Dendritic cell treated with granulocyte-macrophage colony-stimulating factor and Interleukin-4, amounts not matched to agents 40 ng/mL and 50 ng/mL, for 4 days (primary cell): ENCODE data around the gene EYS.

Source experiments
- H3K27ac Mint-ChIP-seq: one replicate; pipeline ENCODE4 v1.8.0; 2022; ENCODE audit warnings: mild to moderate bottlenecking, mixed read lengths
- H3K27me3 Mint-ChIP-seq: one replicate; pipeline ENCODE4 v1.8.0; 2022; ENCODE audit warnings: mild to moderate bottlenecking, mixed read lengths
- H3K36me3 Mint-ChIP-seq: one replicate; pipeline ENCODE4 v1.8.0; 2022; ENCODE audit warnings: low read depth, mixed read lengths
- H3K4me1 Mint-ChIP-seq: one replicate; pipeline ENCODE4 v1.8.0; 2022; ENCODE audit warnings: low read depth, mixed read lengths
- H3K4me3 Mint-ChIP-seq: one replicate; pipeline ENCODE4 v1.8.0; 2022; ENCODE audit warnings: mild to moderate bottlenecking, moderate library complexity, mixed read lengths
- H3K9me3 Mint-ChIP-seq: one replicate; pipeline ENCODE4 v1.8.0; 2022; ENCODE audit warnings: mixed read lengths
- intact Hi-C: fragments of 100-400 bp; cut with micrococcal nuclease; formaldehyde crosslinking; loops from one replicate; pipeline ENCODE4 v1.15.0; 2022

The EYS gene

DNA sequence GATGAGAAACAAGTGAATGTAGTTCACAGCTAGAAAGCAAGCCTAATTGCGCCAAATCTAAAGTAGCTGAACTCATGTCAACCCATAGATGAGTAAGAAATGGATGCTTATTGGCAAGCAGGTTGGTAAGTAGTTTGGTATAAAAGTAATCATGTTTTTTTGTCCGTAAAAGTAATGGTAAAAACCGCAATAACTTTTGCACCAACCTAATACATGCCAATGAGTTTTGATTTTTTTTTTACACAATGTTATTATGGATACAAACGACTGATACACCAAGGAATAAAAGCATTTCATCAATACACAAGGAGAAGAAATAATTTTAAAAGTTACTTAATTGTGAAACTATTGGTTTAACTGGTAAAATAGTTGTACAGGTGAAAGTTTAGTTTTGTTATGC is 977.5 kb downstream of the EYS start:
- Mint-ChIP-seq H3K27ac (no peak overlapping the region), H3K27me3 (no peaks in the 10 kb centered on the region), H3K36me3 (no peaks in the 10 kb centered on the region), H3K4me3 (no peak overlapping the region), H3K4me1 (no peaks in the 10 kb centered on the region), H3K9me3 (peaks cover 12% of the 10 kb centered on the region)
- intact Hi-C loops: no loop called here

DNA sequence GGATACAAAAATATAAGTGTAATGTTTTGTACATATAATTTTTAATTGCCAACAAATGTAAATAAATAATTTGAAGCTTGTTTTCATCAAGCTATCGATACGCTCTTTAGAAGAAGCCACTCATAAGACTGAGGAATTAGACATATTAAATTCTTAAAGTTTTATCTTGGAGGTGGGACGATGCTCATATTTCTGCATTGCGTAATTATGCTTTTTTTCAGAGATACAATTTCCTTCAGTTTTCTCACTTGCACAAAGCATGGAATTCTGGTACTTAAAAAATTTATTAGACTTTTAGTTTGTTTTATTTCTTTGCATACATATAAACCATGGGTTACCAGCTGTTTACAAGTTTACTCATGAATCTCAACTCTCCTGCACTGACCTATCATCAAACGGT is 980.0 kb downstream of the EYS start:
- H3K4me3 Mint-ChIP-seq: no peak overlapping the region
- peaks cover 12% of the 10 kb centered on the region for H3K9me3 Mint-ChIP-seq
- no peaks in the 10 kb centered on the region for H3K36me3 Mint-ChIP-seq

GRCh38 chr6:64724091-64724490 is 982.9 kb downstream of the EYS start:
- Mint-ChIP-seq H3K4me1 (no peaks in the 10 kb centered on the region), H3K9me3 (peaks cover 9% of the 10 kb centered on the region), H3K36me3 (no peaks in the 10 kb centered on the region), H3K4me3 (no peak overlapping the region), H3K27ac (no peak overlapping the region), H3K27me3 (no peaks in the 10 kb centered on the region)
- intact Hi-C loops: no loop called here

More for the DNA sequence above, 980.0 kb downstream of the EYS start:
- Mint-ChIP-seq H3K27me3 (no peaks in the 10 kb centered on the region), H3K4me1 (no peaks in the 10 kb centered on the region), H3K27ac (no peak overlapping the region)
- intact Hi-C loops: no loop called here

DNA sequence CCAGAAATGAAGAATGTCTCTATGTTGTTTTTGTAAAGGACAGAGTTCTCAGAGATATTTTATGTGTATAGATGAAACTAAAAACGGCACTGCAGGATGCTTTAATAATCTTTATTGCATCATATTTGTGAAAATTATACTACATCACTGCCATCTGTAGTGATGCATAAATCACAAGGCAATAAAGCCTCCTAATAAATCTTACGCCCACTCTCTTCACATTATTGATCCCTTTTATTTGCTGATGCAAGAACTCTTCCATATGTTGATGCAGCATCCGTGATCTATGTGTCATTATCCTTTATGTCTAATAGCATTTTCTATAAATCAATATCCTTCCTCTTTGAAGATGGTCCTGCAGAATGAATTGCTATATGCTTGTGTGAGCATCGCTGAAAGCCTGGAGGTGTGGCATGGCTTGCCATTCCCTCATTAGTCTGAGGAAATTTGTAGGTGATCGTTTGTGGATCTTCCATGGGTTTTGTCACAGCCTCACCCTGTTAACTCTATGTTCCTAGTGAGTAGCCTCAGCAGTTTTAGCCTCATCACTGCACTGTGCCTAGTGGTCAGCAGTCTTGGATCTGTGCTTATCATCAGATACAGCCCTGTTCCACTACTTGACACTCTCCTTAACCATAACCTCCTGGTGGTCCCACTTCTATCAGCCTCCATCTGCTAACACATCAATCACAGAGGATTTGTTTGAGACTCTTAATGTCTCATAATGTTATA is 983.5 kb downstream of the EYS start:
- Mint-ChIP-seq H3K9me3 (peaks cover 3% of the 10 kb centered on the region), H3K4me3 (no peak overlapping the region), H3K4me1 (no peaks in the 10 kb centered on the region), H3K27ac (no peak overlapping the region), H3K36me3 (no peaks in the 10 kb centered on the region), H3K27me3 (no peaks in the 10 kb centered on the region)
- intact Hi-C loops: no loop called here

DNA sequence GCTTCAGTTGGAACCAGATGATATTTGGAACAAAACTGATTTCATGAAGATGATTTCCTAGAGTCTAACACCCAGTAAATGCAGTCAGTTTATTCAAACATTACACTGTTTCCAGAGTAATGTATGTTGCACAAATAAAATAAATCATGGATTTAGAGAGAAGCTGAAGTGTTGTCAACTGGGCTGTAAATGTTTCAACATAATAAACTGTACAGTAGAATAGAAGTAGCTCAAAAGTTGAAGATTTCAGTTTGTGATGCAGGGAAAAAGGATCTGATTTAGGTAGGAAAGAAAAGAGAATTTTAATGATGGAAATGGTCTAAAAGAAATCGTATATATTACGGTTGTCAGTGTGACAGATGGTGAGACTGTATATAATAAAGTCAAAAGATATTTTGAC is 985.2 kb downstream of the EYS start:
- H3K36me3 Mint-ChIP-seq: no peaks in the 10 kb centered on the region
- H3K4me1 Mint-ChIP-seq: no peaks in the 10 kb centered on the region
- H3K9me3 Mint-ChIP-seq: no peaks in the 10 kb centered on the region
- H3K4me3 Mint-ChIP-seq: no peak overlapping the region
- H3K27me3 Mint-ChIP-seq: no peaks in the 10 kb centered on the region
- intact Hi-C loops: no loop called here
- no peak overlapping the region for H3K27ac Mint-ChIP-seq

DNA sequence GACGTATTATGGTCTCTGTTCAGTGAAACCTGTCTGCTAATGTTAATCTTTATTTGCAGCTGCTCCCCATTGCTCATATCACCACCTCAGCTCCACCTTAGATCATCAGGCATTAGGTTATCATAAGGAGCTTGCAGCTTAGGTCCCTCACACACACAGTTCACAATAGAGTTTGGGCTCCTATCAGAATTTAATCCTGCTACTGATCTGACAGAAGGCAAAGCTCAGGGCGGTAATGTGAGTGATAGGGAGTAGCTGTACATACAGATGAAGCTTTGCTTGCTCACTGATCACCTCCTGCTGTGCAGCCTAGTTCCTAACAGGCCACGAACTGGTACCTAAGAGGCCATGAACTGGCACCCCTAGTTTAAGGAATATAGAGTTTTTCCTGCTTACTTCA is 989.7 kb downstream of the EYS start:
- no peaks in the 10 kb centered on the region for H3K9me3 Mint-ChIP-seq
- intact Hi-C loops: no loop called here
- H3K27me3 Mint-ChIP-seq: no peaks in the 10 kb centered on the region
- no peaks in the 10 kb centered on the region for H3K4me1 Mint-ChIP-seq
- H3K27ac Mint-ChIP-seq: no peak overlapping the region
- no peak overlapping the region for H3K4me3 Mint-ChIP-seq
- no peaks in the 10 kb centered on the region for H3K36me3 Mint-ChIP-seq

DNA sequence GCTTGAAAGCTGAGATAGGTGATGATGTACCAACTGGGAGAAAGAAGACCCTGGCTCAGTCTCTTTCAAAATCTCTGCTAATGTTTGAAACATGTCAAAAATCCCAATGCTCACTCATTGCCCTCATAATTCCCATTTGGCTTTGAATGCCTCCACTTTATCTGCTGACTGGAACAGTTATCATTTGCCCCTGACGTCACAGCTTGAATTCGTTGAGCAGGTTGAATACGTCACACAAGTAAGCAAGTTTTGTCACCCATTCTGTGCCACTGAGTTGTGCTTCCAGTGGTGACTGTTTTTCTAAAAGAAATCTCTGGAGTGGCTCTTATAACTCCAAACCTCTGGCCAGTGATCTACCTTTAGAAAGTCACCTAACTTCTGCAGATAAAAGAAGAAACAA is 991.4 kb downstream of the EYS start:
- Mint-ChIP-seq H3K27me3 (no peaks in the 10 kb centered on the region), H3K4me3 (no peak overlapping the region), H3K27ac (no peak overlapping the region), H3K9me3 (no peaks in the 10 kb centered on the region), H3K4me1 (no peaks in the 10 kb centered on the region), H3K36me3 (no peaks in the 10 kb centered on the region)
- intact Hi-C loops: no loop called here

GRCh38 chr6:64714073-64714472 is 993.0 kb downstream of the EYS start:
- no peaks in the 10 kb centered on the region for H3K27me3 Mint-ChIP-seq
- no peak overlapping the region for H3K27ac Mint-ChIP-seq
- no peaks in the 10 kb centered on the region for H3K36me3 Mint-ChIP-seq
- H3K4me1 Mint-ChIP-seq: no peaks in the 10 kb centered on the region
- intact Hi-C loops: no loop called here
- H3K9me3 Mint-ChIP-seq: no peaks in the 10 kb centered on the region
- no peak overlapping the region for H3K4me3 Mint-ChIP-seq

DNA sequence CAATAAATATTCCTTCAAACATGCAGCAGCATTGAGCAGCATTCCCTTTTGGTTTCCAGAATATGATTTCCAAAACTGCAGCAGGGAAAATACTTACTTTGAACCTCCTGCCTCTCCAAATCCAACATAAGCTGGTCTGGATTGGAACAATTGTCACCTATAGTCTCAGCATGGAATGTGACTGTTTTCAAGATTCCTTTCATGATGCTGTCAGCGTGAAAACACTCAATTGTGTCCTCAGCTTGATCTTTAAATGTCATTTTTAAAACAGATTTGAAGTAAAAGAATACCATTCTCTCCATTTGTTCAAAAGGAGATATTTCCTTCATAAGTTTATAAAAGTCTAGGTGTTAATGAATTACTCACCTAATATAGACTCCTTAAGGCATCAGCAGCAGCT is 993.9 kb downstream of the EYS start:
- Mint-ChIP-seq H3K27me3 (no peaks in the 10 kb centered on the region), H3K27ac (no peak overlapping the region), H3K9me3 (no peaks in the 10 kb centered on the region), H3K36me3 (no peaks in the 10 kb centered on the region), H3K4me3 (no peak overlapping the region), H3K4me1 (no peaks in the 10 kb centered on the region)
- intact Hi-C loops: loop anchor here (1.0 kb wide), 1 partner anchor 42 kb away; no protein-coding TSS in a partner anchor

DNA sequence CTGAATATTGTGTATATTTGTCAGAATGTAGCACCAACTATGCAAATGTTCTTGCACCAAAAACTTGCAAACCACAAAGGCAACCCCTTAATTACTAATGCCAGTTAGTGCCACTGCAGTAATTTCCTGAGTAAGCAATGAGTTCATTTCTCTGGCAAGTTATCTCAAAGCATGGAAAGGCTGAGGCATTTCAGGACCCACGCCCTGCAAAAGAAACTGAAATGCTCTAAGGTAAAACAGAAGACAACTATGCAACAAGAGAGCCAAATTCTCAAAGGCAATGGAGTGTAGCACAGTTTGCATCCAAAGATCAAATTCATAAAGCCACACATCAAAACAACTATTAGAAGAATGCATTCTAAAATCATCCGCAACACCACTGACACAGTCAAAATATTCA is 994.4 kb downstream of the EYS start:
- H3K36me3 Mint-ChIP-seq: no peaks in the 10 kb centered on the region
- no peak overlapping the region for H3K27ac Mint-ChIP-seq
- intact Hi-C loops: loop anchor here (1.0 kb wide), 1 partner anchor 41 kb away; no protein-coding TSS in a partner anchor
- no peak overlapping the region for H3K4me3 Mint-ChIP-seq
- H3K4me1 Mint-ChIP-seq: no peaks in the 10 kb centered on the region
- no peaks in the 10 kb centered on the region for H3K9me3 Mint-ChIP-seq
- H3K27me3 Mint-ChIP-seq: no peaks in the 10 kb centered on the region

- no peaks in the 10 kb centered on the region for H3K4me1 Mint-ChIP-seq
- no peaks in the 10 kb centered on the region for H3K27me3 Mint-ChIP-seq
- peaks cover 8% of the 10 kb centered on the region for H3K9me3 Mint-ChIP-seq
- H3K4me3 Mint-ChIP-seq: no peak overlapping the region
- intact Hi-C loops: no loop called here
- no peaks in the 10 kb centered on the region for H3K36me3 Mint-ChIP-seq
- no peak overlapping the region for H3K27ac Mint-ChIP-seq
These were observed 1003.1 kb downstream of the EYS start for GRCh38 chr6:64703922-64704321.

DNA sequence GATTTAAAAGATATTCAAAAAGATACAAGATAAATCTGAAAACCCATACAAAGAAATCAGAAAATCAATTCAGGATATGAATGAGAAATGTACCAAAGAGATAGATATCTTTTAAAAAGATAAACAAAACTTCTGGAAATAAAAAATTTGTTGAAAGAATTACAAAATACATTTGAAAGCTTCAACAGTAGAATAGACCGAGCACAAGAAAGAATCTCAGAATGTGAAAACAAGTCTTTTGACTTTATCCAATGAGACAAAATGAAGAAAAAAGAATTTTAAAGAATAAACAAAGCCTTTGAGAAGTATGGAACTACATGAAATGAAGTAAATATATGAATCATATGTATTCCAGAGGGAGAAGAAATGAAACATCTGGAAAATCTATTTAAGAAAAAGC is 1011.0 kb downstream of the EYS start:
- Mint-ChIP-seq H3K27me3 (no peaks in the 10 kb centered on the region), H3K36me3 (no peaks in the 10 kb centered on the region), H3K4me3 (no peak overlapping the region), H3K9me3 (peaks cover 47% of the 10 kb centered on the region), H3K4me1 (no peaks in the 10 kb centered on the region), H3K27ac (no peak overlapping the region)
- intact Hi-C loops: no loop called here

DNA sequence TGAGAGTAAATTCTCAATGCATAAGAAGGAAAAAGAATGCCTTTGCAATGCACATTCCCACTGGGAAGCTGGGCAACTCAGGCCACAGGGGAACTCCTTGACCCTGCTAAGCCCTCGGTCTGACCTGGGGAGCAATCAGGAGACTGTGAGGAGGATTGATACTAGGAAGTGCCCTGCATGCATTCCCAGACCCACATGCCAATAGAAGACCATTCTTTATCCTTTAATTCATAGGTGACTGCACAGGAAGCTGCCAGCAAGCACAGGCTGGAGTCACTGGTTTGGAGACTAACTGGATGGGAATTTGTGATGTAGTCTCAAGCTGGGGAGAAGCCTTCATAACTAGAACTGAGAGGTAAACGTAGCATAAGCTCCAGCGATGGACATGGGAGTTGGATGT is 1012.7 kb downstream of the EYS start:
- no peak overlapping the region for H3K27ac Mint-ChIP-seq
- H3K4me3 Mint-ChIP-seq: no peak overlapping the region
- H3K27me3 Mint-ChIP-seq: no peaks in the 10 kb centered on the region
- no peaks in the 10 kb centered on the region for H3K36me3 Mint-ChIP-seq
- no peaks in the 10 kb centered on the region for H3K4me1 Mint-ChIP-seq
- intact Hi-C loops: no loop called here
- H3K9me3 Mint-ChIP-seq: peaks cover 43% of the 10 kb centered on the region

DNA sequence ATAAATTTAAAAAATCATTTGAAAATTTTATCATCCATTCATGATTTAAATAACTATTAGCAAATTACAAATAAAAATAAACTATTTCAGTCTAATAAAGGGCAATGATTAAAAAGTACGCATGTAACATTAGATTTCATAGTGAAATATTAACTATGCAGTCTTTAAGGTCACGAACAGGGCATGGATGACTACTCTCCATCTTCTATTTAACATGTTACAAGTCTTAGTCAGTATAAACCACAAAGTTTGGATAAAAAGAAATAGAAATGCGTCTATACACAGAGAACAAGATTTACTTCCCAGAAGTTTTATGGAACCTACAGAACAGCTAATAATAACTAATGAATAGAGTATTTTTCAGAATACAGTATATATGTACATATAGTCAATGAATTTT is 1016.0 kb downstream of the EYS start:
- Mint-ChIP-seq H3K36me3 (no peaks in the 10 kb centered on the region), H3K4me1 (no peaks in the 10 kb centered on the region), H3K9me3 (peaks cover 23% of the 10 kb centered on the region), H3K4me3 (no peak overlapping the region), H3K27ac (no peak overlapping the region), H3K27me3 (no peaks in the 10 kb centered on the region)
- intact Hi-C loops: no loop called here

DNA sequence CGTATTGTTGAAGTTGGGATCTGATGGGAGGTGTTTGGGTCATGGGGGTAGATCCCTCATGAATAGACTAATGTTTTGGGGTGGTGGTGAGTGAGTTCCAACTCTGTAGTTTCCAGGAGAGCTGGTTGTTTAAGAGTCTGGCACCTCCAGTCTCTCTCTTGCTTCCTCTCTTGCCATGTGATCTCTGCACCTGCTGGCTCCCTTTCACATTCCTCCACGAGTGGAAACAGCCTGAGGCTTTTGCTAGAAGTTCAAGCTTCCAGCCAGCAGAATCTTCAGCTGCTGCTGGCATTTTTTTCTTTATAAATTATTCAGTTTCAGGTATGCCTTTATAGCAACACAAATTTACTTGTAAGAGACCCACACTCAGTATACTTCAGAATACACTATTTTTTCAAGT is 1021.6 kb downstream of the EYS start:
- H3K9me3 Mint-ChIP-seq: peaks cover 31% of the 10 kb centered on the region
- no peaks in the 10 kb centered on the region for H3K27me3 Mint-ChIP-seq
- intact Hi-C loops: no loop called here
- no peaks in the 10 kb centered on the region for H3K36me3 Mint-ChIP-seq
- no peak overlapping the region for H3K4me3 Mint-ChIP-seq
- H3K4me1 Mint-ChIP-seq: no peaks in the 10 kb centered on the region
- H3K27ac Mint-ChIP-seq: no peak overlapping the region
